ENCODE results near the gene AMMECR1. TPM values are rescaled to one million over a fixed set of nuclear protein-coding genes. Genes with fewer than 3 reads are reported as not detected.

The AMMECR1 gene
- total RNA-seq, 4 donors from 2014 or later = 6.7 to 13.8 (median 8.9) TPM

DNA sequence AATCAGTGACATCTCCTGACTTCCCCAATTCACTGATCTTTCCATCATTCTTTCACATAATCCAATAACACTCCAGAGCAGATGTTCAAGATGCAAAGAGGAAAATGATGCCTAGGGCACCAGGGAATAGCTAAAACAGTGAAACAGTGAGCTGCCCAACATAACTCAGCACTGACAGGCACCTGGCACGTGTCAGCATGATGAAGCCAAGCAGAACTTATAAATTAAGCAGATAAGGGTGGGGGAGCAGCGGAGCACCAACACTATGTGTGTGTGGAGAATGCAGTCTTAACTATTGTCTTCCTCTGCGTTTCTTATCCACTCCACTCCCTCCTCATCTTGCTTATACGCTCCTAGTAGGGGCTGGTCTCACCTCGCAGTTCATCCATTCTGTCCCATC lies 89.4 kb downstream of the AMMECR1 start:
- TF ChIP-seq, protein P1, sequence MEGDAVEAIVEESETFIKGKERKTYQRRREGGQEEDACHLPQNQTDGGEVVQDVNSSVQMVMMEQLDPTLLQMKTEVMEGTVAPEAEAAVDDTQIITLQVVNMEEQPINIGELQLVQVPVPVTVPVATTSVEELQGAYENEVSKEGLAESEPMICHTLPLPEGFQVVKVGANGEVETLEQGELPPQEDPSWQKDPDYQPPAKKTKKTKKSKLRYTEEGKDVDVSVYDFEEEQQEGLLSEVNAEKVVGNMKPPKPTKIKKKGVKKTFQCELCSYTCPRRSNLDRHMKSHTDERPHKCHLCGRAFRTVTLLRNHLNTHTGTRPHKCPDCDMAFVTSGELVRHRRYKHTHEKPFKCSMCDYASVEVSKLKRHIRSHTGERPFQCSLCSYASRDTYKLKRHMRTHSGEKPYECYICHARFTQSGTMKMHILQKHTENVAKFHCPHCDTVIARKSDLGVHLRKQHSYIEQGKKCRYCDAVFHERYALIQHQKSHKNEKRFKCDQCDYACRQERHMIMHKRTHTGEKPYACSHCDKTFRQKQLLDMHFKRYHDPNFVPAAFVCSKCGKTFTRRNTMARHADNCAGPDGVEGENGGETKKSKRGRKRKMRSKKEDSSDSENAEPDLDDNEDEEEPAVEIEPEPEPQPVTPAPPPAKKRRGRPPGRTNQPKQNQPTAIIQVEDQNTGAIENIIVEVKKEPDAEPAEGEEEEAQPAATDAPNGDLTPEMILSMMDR (IDR thresholded peaks at IDR 0.05) = no peak
- ATAC-seq (ENCODE audit: low FRiP score) (no peak), DNase-seq (ENCODE audit: low spot score) (no peak)

- DNase-seq (ENCODE audit: low spot score) (no peak), ATAC-seq (ENCODE audit: low FRiP score) (no peak)
- TF ChIP-seq, protein P1 (IDR thresholded peaks at IDR 0.05) = no peak
Measured at GRCh38 chrX:110226931-110227330, 91.0 kb downstream of the AMMECR1 start.

GRCh38 chrX:110224926-110225617 lies 92.8 kb downstream of the AMMECR1 start:
- no peak for ATAC-seq (ENCODE audit: low FRiP score)
- DNase-seq (ENCODE audit: low spot score) = no peak
- TF ChIP-seq, protein P1 (IDR thresholded peaks at IDR 0.05) = no peak

DNA sequence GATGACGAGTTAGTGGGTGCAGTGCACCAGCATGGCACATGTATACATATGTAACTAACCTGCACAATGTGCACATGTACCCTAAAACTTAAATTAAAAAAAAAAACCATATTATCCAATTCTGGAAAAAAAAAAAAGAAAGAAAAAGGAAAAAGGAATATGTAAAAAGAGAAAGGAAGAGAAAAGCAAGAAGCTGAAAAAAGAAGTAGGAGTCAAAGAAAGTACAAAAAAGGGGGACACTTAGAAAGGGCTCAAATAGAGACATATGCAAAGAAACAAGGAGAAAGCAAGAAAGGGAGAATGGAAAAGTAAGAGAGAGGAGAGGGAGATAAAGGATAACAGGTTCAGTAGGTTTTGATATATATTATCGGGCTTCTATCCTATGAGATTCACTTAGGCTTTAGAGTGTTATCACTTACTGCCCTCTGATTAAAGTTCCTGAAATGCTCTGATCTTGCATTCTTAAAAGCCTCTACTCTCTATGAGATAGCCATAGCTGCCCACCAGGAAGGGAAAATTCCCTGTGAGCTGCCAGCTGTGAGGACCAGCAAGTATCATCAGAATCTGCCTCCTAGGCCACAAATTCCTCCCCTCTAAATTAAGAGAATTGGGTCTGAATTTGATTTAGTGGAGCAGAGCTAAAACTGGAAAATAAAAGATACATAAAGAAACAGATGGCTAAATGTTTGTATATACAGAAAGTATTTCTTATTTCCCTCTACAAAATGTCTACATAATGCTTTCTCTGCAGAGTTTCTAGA lies 95.2 kb downstream of the AMMECR1 start:
- TF ChIP-seq, protein P1 (IDR thresholded peaks at IDR 0.05) = no peak
- DNase-seq (ENCODE audit: low spot score) (no peak), ATAC-seq (ENCODE audit: low FRiP score) (no peak)

DNA sequence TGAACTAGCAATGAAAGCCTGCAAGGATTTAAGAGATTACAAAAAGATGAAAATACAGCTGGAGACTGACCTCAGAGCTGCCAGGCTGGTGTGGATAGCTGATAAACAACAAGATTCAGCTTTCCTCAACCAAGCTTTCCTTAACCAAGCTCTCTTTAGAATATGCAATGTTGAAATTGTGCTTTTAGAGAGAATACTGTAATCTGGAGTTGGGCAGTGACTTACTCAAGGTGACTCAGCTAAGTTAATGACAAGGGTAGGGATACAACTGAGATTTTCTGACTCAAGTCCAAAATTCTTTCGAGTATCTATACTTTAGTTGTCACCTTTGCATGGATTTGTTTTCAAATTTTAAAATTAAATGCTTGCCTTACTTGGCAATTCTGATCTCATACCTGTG lies 98.0 kb downstream of the AMMECR1 start:
- TF ChIP-seq, protein P1 (IDR thresholded peaks at IDR 0.05) = no peak
- DNase-seq (ENCODE audit: low spot score) (no peak), ATAC-seq (ENCODE audit: low FRiP score) (no peak)

- DNase-seq (ENCODE audit: low spot score) = no peak
- TF ChIP-seq, protein P1 (IDR thresholded peaks at IDR 0.05) = no peak
- ATAC-seq (ENCODE audit: low FRiP score) = no peak
Measured at GRCh38 chrX:110218591-110218990, 99.3 kb downstream of the AMMECR1 start.

GRCh38 chrX:110216027-110216426 lies 101.9 kb downstream of the AMMECR1 start:
- ATAC-seq (ENCODE audit: low FRiP score) (no peak), DNase-seq (ENCODE audit: low spot score) (no peak)
- TF ChIP-seq, protein P1 (IDR thresholded peaks at IDR 0.05) = no peak

Measured in omental fat pad (tissue), 4 donors.